ENCODE data around the gene CC2D1A.
"Not testable (repeated sequence)": the region's sequence is repeated elsewhere in the genome, so short reads cannot be mapped to it uniquely, and the experiment has no call there.

Gene CC2D1A

GRCh38 chr19:13908674-13909073 is 2.7 kb downstream of the CC2D1A start:
- no peak for DNase-seq (ENCODE audit: low read depth in 2 of 2)

GRCh38 chr19:13909430-13909829 is 3.4 kb downstream of the CC2D1A start:
- no peak for DNase-seq (ENCODE audit: low read depth in 2 of 2)

GRCh38 chr19:13913352-13913751 is 7.4 kb downstream of the CC2D1A start:
- DNase-seq (ENCODE audit: low read depth in 2 of 2): no peak

GRCh38 chr19:13914777-13915176 is 8.8 kb downstream of the CC2D1A start:
- no peak for DNase-seq (ENCODE audit: low read depth in 2 of 2)

GRCh38 chr19:13917888-13918406 is 11.9 kb downstream of the CC2D1A start:
- DNase-seq (ENCODE audit: low read depth in 2 of 2): no peak

GRCh38 chr19:13918726-13919411 is 12.9 kb downstream of the CC2D1A start:
- DNase-seq (ENCODE audit: low read depth in 2 of 2): no peak

- no peak for DNase-seq (ENCODE audit: low read depth in 2 of 2)
These were observed 14.5 kb downstream of the CC2D1A start for GRCh38 chr19:13920524-13920923.

- DNase-seq (ENCODE audit: low read depth in 2 of 2): no peak
These were observed 15.1 kb downstream of the CC2D1A start for GRCh38 chr19:13920940-13921747.

GRCh38 chr19:13922118-13922517 is 16.1 kb downstream of the CC2D1A start:
- not testable (repeated sequence) for DNase-seq (ENCODE audit: low read depth in 2 of 2)

GRCh38 chr19:13923194-13923987 is 17.4 kb downstream of the CC2D1A start:
- DNase-seq (ENCODE audit: low read depth in 2 of 2): no peak

- no peak for DNase-seq (ENCODE audit: low read depth in 2 of 2)
These were observed 20.0 kb downstream of the CC2D1A start for GRCh38 chr19:13926010-13926409.

GRCh38 chr19:13926715-13927114 is 20.7 kb downstream of the CC2D1A start:
- no peak for DNase-seq (ENCODE audit: low read depth in 2 of 2)

GRCh38 chr19:13929340-13929739 is 23.3 kb downstream of the CC2D1A start:
- DNase-seq (ENCODE audit: low read depth in 2 of 2): no peak

GRCh38 chr19:13929956-13930355 is 24.0 kb downstream of the CC2D1A start:
- no peak for DNase-seq (ENCODE audit: low read depth in 2 of 2)

GRCh38 chr19:13930402-13930801 is 24.4 kb downstream of the CC2D1A start:
- DNase-seq (ENCODE audit: low read depth in 2 of 2): no peak

- no peak for DNase-seq (ENCODE audit: low read depth in 2 of 2)
These were observed 25.6 kb downstream of the CC2D1A start for GRCh38 chr19:13931391-13932148.

GRCh38 chr19:13932149-13932637 is 26.2 kb downstream of the CC2D1A start:
- DNase-seq (ENCODE audit: low read depth in 2 of 2): no peak

- DNase-seq (ENCODE audit: low read depth in 2 of 2): no peak
These were observed 27.0 kb downstream of the CC2D1A start for GRCh38 chr19:13932911-13933393.

GRCh38 chr19:13934785-13935109 is 28.7 kb downstream of the CC2D1A start:
- DNase-seq (ENCODE audit: low read depth in 2 of 2): no peak

- DNase-seq (ENCODE audit: low read depth in 2 of 2): no peak
These were observed 29.9 kb downstream of the CC2D1A start for GRCh38 chr19:13935765-13936510.
